ENCODE results near the gene KYNU.

- no peak for TF ChIP-seq CTCF (IDR thresholded peaks at IDR 0.05)
- no peak for TF ChIP-seq POLR2A (IDR thresholded peaks at IDR 0.05)
Observed at GRCh38 chr2:142907653-142908052, 30.2 kb downstream of the KYNU start.

Data from esophagus squamous epithelium (tissue), 4 donors.